ENCODE results near the gene PITPNM2.

- TF ChIP-seq CTCF (IDR thresholded peaks at IDR 0.05; ENCODE audit: low read depth, low read length) (no peak), POLR2A (IDR thresholded peaks at IDR 0.05; ENCODE audit: extremely low read depth, insufficient read length) (no peak), MAX (IDR thresholded peaks at IDR 0.05; ENCODE audit: low read depth, low read length) (no peak), MYC (IDR thresholded peaks at IDR 0.05; ENCODE audit: low read depth, low read length) (no peak)
These were observed 14.6 kb upstream of the PITPNM2 start for GRCh38 chr12:123165537-123165936.
